LNCaP clone FGC (cell line): ENCODE results near the gene SNTB2.

Experiments
- DNase-seq: peaks from one replicate; pipeline ENCODE4 v3.0.0-alpha.2; 2011; ENCODE audit warnings: low read depth
- H3K4me3 ChIP-seq: 2 replicates; pipeline ENCODE4 v1.5.1; 2011; ENCODE audit warnings: mild to moderate bottlenecking, low read depth, low read length, control low read depth
- TF ChIP-seq, protein P1 (sequence below): IDR thresholded peaks from 2 replicates; pipeline ENCODE4 v1.5.1; 2012; ENCODE audit warnings: mild to moderate bottlenecking; ENCODE audit not compliant: control insufficient read depth, insufficient read depth; ENCODE audit errors: extremely low read depth

SNTB2 gene

DNA sequence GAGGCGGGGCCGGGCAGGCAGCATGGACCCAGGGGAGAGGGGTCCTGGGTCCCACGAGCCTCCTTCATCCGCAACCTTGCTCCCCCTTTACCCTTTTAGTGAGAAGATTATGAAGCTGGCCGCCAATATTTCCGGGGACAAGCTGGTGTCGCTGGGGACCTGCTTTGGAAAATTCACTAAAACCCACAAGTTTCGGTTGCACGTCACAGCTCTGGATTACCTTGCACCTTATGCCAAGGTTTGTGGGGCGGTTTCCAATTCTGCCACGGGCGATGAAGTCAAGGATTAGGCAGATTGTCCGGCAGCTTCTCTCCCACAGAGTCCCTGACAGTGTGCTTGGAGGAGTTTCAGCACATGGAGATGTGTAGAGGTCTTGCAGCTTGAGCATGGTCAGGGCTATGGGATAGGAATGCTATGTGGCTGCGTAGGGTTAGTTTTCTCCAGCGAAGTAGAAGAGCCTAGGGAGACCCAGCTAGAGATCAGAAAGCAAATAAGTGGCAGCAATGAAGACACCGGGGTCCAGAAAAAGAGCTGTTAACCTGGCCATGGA, 153.2 kb downstream of the SNTB2 start:
- no peak for DNase-seq
- peak overlapping the region; percentile 95 for H3K4me3 ChIP-seq
- TF ChIP-seq, protein P1, sequence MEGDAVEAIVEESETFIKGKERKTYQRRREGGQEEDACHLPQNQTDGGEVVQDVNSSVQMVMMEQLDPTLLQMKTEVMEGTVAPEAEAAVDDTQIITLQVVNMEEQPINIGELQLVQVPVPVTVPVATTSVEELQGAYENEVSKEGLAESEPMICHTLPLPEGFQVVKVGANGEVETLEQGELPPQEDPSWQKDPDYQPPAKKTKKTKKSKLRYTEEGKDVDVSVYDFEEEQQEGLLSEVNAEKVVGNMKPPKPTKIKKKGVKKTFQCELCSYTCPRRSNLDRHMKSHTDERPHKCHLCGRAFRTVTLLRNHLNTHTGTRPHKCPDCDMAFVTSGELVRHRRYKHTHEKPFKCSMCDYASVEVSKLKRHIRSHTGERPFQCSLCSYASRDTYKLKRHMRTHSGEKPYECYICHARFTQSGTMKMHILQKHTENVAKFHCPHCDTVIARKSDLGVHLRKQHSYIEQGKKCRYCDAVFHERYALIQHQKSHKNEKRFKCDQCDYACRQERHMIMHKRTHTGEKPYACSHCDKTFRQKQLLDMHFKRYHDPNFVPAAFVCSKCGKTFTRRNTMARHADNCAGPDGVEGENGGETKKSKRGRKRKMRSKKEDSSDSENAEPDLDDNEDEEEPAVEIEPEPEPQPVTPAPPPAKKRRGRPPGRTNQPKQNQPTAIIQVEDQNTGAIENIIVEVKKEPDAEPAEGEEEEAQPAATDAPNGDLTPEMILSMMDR, result no peak

DNA sequence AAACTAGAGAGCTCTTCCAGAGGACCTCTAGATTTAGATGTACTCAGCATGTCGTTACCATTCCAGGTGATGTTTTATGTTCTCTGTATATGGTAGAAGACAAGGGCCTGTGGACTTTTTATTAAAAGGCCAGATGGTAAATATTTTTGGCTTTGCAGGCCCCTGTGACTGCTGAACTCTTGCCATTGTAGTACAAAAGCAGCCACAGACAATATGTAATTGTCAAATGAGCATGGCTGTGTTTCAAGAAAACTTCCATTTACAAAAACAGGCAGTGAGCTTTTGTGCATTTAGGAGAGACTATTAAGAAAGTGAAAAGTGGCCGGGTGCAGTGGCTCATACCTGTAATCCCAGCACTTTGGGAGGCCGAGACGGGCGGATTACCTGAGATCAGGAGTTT, 157.2 kb downstream of the SNTB2 start:
- TF ChIP-seq, protein P1, result no peak
- no peak overlapping the region for H3K4me3 ChIP-seq
- no peak for DNase-seq

DNA sequence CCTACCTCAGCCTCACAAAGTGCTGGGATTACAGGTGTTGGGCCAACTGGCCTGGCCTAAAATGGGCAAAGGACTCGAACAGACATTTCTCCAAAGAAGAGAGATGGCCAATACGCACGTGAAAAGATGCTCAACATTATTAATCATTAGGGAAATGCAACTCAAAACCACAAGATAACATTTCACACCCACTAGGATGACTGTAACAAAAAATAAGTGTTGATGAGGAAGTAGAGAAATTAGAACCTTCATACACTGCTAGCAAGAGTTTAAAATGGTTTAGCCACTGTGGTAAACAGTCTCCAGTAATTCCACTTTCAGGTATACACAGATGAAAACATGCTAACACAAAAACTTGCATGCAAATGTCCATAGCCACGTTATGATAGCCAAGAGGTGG, 159.0 kb downstream of the SNTB2 start:
- TF ChIP-seq, protein P1, result no peak
- DNase-seq, result no peak
- H3K4me3 ChIP-seq, result no peak overlapping the region

DNA sequence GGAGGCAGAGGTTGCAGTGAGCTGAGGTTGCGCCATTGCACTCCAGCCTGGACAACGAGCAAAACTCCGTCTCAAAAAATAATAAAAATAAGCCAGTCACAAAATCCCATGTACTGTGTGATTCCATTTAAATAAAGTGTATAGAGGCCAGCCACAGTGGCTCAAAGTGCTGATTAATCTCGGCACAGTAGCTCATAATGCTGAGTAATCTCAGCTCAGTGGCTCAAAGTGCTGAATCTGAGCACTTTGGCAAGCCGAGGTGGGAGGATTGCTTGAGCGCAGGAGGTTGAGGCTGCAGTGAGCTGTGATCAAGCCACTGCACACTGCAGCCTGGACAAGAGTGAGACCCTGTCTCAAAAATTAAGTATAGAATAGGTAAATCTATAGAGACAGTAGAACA, 159.7 kb downstream of the SNTB2 start:
- TF ChIP-seq, protein P1, result no peak
- DNase-seq, result no peak
- H3K4me3 ChIP-seq, result no peak overlapping the region

DNA sequence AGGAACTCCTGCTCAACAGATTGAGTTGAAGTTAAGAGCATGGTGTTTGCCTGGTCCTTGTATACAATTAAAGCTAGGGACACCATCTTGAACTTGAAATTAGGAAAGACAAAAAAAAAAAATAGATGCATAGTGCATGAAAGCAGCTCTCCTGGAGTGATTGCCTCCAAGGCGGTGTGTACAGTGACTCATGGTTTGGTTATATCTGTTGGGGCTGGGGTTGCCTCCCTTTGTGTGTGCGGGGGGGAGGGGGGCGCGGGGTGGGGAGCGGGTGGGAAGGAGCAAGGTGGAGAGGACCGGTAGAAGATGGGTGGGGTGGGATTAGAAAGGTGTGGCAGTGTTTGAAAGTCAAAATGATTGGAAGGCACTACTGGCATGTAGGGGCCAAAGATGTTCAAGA, 161.3 kb downstream of the SNTB2 start:
- no peak overlapping the region for H3K4me3 ChIP-seq
- DNase-seq, result no peak
- TF ChIP-seq, protein P1, result no peak

DNA sequence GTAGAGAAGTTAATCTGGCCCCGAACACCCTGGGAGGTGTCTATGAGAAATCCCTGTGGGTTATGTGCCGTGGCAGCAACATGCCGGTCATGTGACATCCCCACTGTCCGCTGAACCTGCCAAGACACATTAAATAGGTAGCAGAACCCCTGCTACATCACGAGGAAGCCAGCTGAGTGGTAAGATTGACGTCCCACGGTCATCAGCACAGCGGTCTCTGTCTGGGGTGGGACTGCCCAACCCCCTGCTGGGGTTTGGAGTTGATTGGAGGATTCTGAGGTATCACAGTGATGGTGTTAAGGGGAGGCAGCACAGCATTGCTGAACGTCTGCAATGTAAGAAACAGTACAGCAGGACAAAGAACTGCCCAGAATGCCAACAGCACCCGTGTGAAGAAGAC, 162.6 kb downstream of the SNTB2 start:
- H3K4me3 ChIP-seq, result no peak overlapping the region
- no peak for DNase-seq
- TF ChIP-seq, protein P1, result no peak

DNA sequence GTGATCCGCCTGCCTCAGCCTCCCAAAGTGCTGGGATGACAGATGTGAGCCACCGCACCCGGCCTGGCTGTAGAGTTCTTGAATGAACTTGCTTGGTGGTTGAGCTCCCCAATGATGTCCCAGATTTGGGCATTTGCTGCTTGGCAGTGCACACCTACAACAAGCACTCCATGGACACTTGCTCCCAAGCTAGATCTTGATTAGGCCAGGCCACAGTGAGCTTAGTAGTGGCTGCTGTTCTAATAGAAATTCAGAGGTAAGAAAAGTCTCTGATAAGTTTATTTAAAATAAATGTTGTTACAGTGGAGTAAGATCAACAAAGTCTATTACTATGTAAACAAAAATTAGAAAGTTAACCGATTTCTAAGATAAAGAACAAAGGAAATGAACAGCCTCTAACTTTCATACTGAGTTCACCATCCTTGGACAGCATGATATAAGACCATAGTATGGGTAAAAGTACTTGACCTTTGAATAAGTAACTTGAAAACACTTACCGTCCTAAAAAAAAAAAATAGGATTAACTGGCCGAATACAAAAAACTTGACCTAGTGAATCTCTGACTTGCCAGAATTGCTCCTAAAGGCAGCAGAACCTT, 163.7 kb downstream of the SNTB2 start:
- DNase-seq, result no peak
- H3K4me3 ChIP-seq, result no peak overlapping the region
- TF ChIP-seq, protein P1, result no peak
